Esophagus squamous epithelium (tissue), 5 donors: Measurements from ENCODE around the gene RAB27B. TPM values are rescaled to one million over a fixed set of nuclear protein-coding genes. Genes with fewer than 3 reads are reported as not detected.

ENCODE experiments used
- DNase-seq: peaks from one replicate; lab custom pipeline; 2025; lab: John Stamatoyannopoulos, UW
- H3K27ac ChIP-seq, 4 donors: fragments of 200-600 bp; sonication (generic); one replicate each; pipeline ENCODE4 v1.5.1; 2016 to 2019; ENCODE audit warnings: mild to moderate bottlenecking in 1 of 4
- H3K27me3 ChIP-seq, 4 donors: fragments of 200-600 bp; sonication (generic); 1 replicate in 3 of 4; 2 replicates in 1 of 4; pipeline versions ENCODE4 v1.5.1 to v1.6.0; 2017 to 2021; ENCODE audit warnings: antibody characterized with exemption in 1 of 4
- H3K36me3 ChIP-seq, 3 donors: fragments of 200-600 bp; sonication (generic); one replicate each; pipeline ENCODE4 v1.5.1; 2016 to 2019
- H3K4me1 ChIP-seq, 3 donors: fragments of 200-600 bp; sonication (generic); one replicate each; pipeline ENCODE4 v1.5.1; 2017 to 2019
- H3K4me3 ChIP-seq, 4 donors: fragments of 200-600 bp; sonication (generic); 1 replicate in 3 of 4; 2 replicates in 1 of 4; pipeline ENCODE4 v1.5.1; 2016 to 2019; ENCODE audit warnings: mild to moderate bottlenecking in 2 of 4, moderate library complexity in 1 of 4
- H3K9me3 ChIP-seq, 3 donors: fragments of 200-600 bp; sonication (generic); one replicate each; pipeline ENCODE4 v1.5.1; 2016 to 2019
- CTCF ChIP-seq, 6 experiments: fragments of 450-650 bp in 4 of 6; fragments of 200-600 bp in 2 of 6; sonication (generic) in 2 of 6; IDR thresholded peaks; one replicate each; pipeline ENCODE4 v1.5.1; 2016 to 2019; ENCODE audit warnings: antibody characterized with exemption in 6 of 6, mild to moderate bottlenecking in 4 of 6, moderate library complexity in 4 of 6
- POLR2A ChIP-seq, 4 donors: fragments of 450-650 bp; IDR thresholded peaks; one replicate each; pipeline ENCODE4 v1.6.1; 2017; ENCODE audit warnings: antibody characterized with exemption in 4 of 4, mild to moderate bottlenecking in 4 of 4, moderate library complexity in 3 of 4
- WGBS, 2 donors: methylation state at CpG; one replicate each; pipeline ENCODE4 v1.1.5; 2018; 5-methylcytosine and 5-hydroxymethylcytosine counted together
- intact Hi-C: fragments of 100-400 bp; cut with DNase I; formaldehyde crosslinking; loops from one replicate; pipeline ENCODE4 v1.15.0; 2022
- total RNA-seq, 4 donors: library from RNA; depleted of rRNA; stranded (reverse); fragments of >200 nt; gene quantifications; one replicate each; pipeline ENCODE4 v1.1.0, GENCODE V29; 2016
- donor health status: DM: yes; HTN: yes; CAD: no.

The RAB27B gene
- total RNA-seq, 4 donors from 2014 or later, result 17.5 to 35.9 (median 32.1) TPM

GRCh38 chr18:54939361-54939917 lies 111.2 kb downstream of the RAB27B start:
- Histone ChIP-seq H3K4me3 (no peak overlapping the region), H3K27me3 (no peaks in the 10 kb centered on the region), H3K27ac (no peak overlapping the region), H3K4me1 (no peaks in the 10 kb centered on the region), H3K36me3 (no peaks in the 10 kb centered on the region), H3K9me3 (no peaks in the 10 kb centered on the region)
- 82 to 93% methylated on average over 5 to 6 of the region's 7 CpGs for WGBS, 2 donors
- no peak for DNase-seq
- no peak for TF ChIP-seq CTCF (IDR thresholded peaks at IDR 0.05)
- no peak for TF ChIP-seq POLR2A (IDR thresholded peaks at IDR 0.05)
- intact Hi-C loops, result no loop called here

- Histone ChIP-seq H3K27me3 (no peaks in the 10 kb centered on the region), H3K27ac (no peak overlapping the region), H3K4me1 (peaks cover 0 to 20% (median 3%) of the 10 kb centered on the region in 3 donors), H3K36me3 (no peaks in the 10 kb centered on the region), H3K4me3 (no peak overlapping the region), H3K9me3 (no peaks in the 10 kb centered on the region)
- intact Hi-C loops, result no loop called here
- no peak for DNase-seq
- no peak for TF ChIP-seq POLR2A (IDR thresholded peaks at IDR 0.05)
- no peak for TF ChIP-seq CTCF (IDR thresholded peaks at IDR 0.05)
- WGBS, 2 donors, result 59 to 72% methylated on average over 4 of the region's 4 CpGs
Measured at GRCh38 chr18:54942144-54942543, 113.9 kb downstream of the RAB27B start.

GRCh38 chr18:54942569-54942968 lies 114.3 kb downstream of the RAB27B start:
- H3K27me3 ChIP-seq, result no peaks in the 10 kb centered on the region
- peaks cover 0 to 23% (median 4%) of the 10 kb centered on the region in 3 donors for H3K4me1 ChIP-seq
- no peak for TF ChIP-seq POLR2A (IDR thresholded peaks at IDR 0.05)
- TF ChIP-seq CTCF (IDR thresholded peaks at IDR 0.05), result no peak
- H3K27ac ChIP-seq, result no peak overlapping the region
- no peak for DNase-seq
- intact Hi-C loops, result no loop called here
- H3K36me3 ChIP-seq, result no peaks in the 10 kb centered on the region
- H3K9me3 ChIP-seq, result no peaks in the 10 kb centered on the region
- H3K4me3 ChIP-seq, result no peak overlapping the region
- WGBS, 2 donors, result 92 to 96% methylated on average over 3 of the region's 3 CpGs

Other genes with a start within 250 kb of the RAB27B start
- gene DYNAP, start 237.2 kb upstream of the RAB27B start, total RNA-seq, result 10 to 100 TPM in 2 of 4 donors, 1 to 10 TPM in 2; 5.2 to 38.5 (median 15.6) TPM
- 1 to 10 TPM in 3 of 4 donors, under 1 TPM in 1; 0.11 to 5.1 (median 2.7) TPM for gene CCDC68, start 131.0 kb downstream of the RAB27B start, total RNA-seq